IPS-18a (cell line): Measurements from ENCODE around the gene CXCL6.
A peak's percentile ranks its signal among the peaks of the same experiment; 100 is the strongest.

Source experiments
- H3K27ac ChIP-seq: one replicate; pipeline ENCODE4 v1.5.1; 2013; ENCODE audit warnings: low read length
- H3K27me3 ChIP-seq: one replicate; pipeline ENCODE4 v1.6.1; 2013; ENCODE audit warnings: mild to moderate bottlenecking, low read length; ENCODE audit not compliant: control insufficient read depth, insufficient read depth
- H3K36me3 ChIP-seq: one replicate; pipeline ENCODE4 v1.6.1; 2013; ENCODE audit warnings: low read depth, low read length; ENCODE audit not compliant: control insufficient read depth
- H3K4me1 ChIP-seq: one replicate; pipeline ENCODE4 v1.6.1; 2013; ENCODE audit warnings: low read depth, low read length; ENCODE audit not compliant: control insufficient read depth
- H3K4me3 ChIP-seq: one replicate; pipeline ENCODE4 v1.5.1; 2013; ENCODE audit warnings: low read length
- H3K9ac ChIP-seq: one replicate; pipeline ENCODE4 v1.6.1; 2013; ENCODE audit warnings: mild to moderate bottlenecking, low read length, moderate library complexity
- H3K9me3 ChIP-seq: one replicate; pipeline ENCODE4 v1.6.1; 2013; ENCODE audit warnings: low read depth, low read length; ENCODE audit not compliant: control insufficient read depth

The CXCL6 gene

DNA sequence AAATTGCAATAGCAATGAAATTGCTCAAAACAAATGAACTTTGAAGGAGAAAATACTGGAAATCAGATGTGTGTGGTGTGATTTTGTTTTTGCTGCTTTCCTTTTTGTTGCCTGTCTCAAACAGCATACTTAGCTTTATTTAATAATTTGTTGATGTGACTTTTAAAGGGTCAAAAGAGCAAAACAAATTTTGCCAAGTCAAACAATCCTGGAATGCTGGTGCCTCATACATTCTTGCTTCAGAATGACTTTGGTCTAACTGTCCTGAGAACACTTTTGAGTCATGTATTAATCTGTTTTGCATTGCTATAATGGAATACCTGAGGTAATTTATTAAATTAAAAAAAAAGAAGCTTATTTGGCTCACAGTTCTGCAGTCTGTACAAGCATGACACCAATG, 20.0 kb downstream of the CXCL6 start:
- H3K27ac ChIP-seq, result no peak overlapping the region
- no peaks in the 10 kb centered on the region for H3K27me3 ChIP-seq
- H3K9ac ChIP-seq, result no peak overlapping the region
- no peaks in the 10 kb centered on the region for H3K4me1 ChIP-seq
- H3K4me3 ChIP-seq, result no peak overlapping the region
- H3K9me3 ChIP-seq, result no peaks in the 10 kb centered on the region
- H3K36me3 ChIP-seq, result no peaks in the 10 kb centered on the region

DNA sequence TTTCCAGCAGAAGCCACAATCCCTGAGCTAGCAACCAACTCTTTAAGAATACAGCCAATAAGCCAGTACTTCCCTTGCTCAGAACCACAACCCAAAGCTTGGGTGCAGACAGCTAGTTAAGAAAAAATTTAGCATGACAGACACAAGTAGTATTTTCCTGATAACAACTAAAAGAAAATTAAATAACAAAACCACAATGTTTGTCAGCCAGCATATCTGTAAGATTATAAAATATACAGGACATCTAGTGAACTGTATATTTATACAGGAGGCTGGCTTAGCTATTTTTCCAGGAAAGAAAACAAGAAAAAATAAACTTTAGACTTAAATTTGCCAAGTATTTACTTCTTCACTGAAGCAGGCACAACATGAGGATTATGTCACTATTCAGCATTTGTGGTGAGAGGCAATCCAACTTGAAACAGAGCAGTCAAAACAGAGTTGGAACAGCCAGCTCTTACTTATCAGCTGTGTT, 23.2 kb downstream of the CXCL6 start:
- no peaks in the 10 kb centered on the region for H3K27me3 ChIP-seq
- H3K9me3 ChIP-seq, result no peaks in the 10 kb centered on the region
- H3K9ac ChIP-seq, result no peak overlapping the region
- H3K4me1 ChIP-seq, result no peaks in the 10 kb centered on the region
- no peak overlapping the region for H3K4me3 ChIP-seq
- H3K27ac ChIP-seq, result no peak overlapping the region
- no peaks in the 10 kb centered on the region for H3K36me3 ChIP-seq

DNA sequence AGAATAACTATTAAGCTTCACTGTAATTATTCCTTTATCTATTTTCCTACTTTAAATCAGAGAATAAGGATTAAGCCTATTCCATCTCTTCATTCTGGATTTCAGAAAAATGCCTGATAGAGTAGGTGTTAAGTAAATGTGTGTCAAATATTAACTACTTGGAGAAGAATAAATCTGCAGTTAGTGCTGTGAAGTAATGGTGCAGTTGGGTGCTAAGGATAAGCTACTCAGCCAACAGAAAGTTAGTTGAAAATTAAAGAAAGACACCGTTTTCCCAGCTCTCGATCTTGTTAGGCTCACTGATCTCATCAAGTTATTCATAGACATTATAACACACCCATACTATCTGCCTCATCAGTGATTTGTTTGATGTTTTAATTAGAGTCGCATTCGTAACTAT, 23.7 kb downstream of the CXCL6 start:
- H3K4me1 ChIP-seq, result no peaks in the 10 kb centered on the region
- no peaks in the 10 kb centered on the region for H3K27me3 ChIP-seq
- H3K9me3 ChIP-seq, result no peaks in the 10 kb centered on the region
- no peak overlapping the region for H3K9ac ChIP-seq
- H3K4me3 ChIP-seq, result no peak overlapping the region
- no peak overlapping the region for H3K27ac ChIP-seq
- H3K36me3 ChIP-seq, result no peaks in the 10 kb centered on the region

DNA sequence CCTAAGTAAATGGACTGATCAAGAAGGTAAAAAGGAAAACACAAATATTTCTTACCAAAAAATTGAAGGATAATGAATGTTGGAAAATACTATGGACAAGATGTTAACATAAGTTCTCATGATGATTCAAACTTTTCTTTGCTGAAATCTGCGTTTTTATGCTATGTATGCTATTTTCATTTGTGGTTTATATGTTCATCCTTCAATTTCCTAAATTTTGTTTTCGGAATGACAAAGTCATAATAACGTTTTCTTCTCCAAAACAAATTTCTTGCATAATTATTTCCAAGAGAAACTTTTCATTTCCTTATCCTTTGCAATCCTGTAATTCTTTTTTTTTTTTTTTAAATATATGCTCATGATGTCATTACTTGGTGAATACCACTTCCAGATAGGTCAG, 24.4 kb downstream of the CXCL6 start:
- no peaks in the 10 kb centered on the region for H3K27me3 ChIP-seq
- no peaks in the 10 kb centered on the region for H3K4me1 ChIP-seq
- H3K4me3 ChIP-seq, result no peak overlapping the region
- H3K9me3 ChIP-seq, result no peaks in the 10 kb centered on the region
- H3K9ac ChIP-seq, result no peak overlapping the region
- H3K36me3 ChIP-seq, result no peaks in the 10 kb centered on the region
- no peak overlapping the region for H3K27ac ChIP-seq

DNA sequence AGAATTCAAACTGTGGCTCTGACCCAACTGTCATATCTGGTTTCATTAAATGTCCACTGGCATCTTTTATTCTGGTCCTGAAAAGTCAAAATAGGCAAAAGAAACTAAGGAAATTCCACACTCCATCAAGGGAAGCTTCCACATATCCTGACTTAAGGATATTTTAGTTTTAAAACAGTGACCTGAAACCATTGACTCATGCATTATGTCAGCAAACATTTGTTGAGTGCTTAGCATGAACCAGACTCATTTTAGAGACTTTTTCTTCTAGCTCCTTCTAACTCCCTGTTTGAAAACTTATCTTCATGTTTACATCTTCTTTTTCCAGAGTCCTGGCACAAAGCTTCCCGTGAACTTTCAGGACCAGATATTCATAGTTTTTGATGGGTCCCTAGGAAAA, 25.8 kb downstream of the CXCL6 start:
- H3K27me3 ChIP-seq, result no peaks in the 10 kb centered on the region
- no peaks in the 10 kb centered on the region for H3K9me3 ChIP-seq
- H3K4me3 ChIP-seq, result no peak overlapping the region
- H3K9ac ChIP-seq, result no peak overlapping the region
- H3K27ac ChIP-seq, result no peak overlapping the region
- H3K4me1 ChIP-seq, result no peaks in the 10 kb centered on the region
- H3K36me3 ChIP-seq, result no peaks in the 10 kb centered on the region

DNA sequence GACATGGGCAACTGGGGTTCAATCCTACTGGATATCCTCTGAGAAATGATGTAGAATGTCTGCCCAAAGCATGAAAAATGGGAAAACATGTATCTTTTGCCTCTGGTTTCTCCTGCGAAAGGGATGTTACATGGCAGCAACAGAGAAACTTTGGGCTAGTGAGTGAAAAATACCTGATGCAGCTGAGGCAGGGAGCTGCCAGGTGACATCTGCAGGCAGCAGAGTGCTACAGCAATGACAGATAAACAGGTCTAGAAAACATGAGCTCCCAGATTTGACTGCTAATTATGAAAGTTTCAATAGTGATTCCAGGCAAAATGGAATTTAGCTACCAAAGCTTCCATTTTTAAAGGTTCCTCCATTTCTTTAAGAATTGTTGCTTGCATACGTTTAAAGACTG, 27.9 kb downstream of the CXCL6 start:
- no peak overlapping the region for H3K27ac ChIP-seq
- H3K36me3 ChIP-seq, result no peaks in the 10 kb centered on the region
- H3K9me3 ChIP-seq, result no peaks in the 10 kb centered on the region
- H3K4me1 ChIP-seq, result peaks cover 9% of the 10 kb centered on the region
- no peak overlapping the region for H3K9ac ChIP-seq
- H3K4me3 ChIP-seq, result no peak overlapping the region
- peaks cover 15% of the 10 kb centered on the region for H3K27me3 ChIP-seq

DNA sequence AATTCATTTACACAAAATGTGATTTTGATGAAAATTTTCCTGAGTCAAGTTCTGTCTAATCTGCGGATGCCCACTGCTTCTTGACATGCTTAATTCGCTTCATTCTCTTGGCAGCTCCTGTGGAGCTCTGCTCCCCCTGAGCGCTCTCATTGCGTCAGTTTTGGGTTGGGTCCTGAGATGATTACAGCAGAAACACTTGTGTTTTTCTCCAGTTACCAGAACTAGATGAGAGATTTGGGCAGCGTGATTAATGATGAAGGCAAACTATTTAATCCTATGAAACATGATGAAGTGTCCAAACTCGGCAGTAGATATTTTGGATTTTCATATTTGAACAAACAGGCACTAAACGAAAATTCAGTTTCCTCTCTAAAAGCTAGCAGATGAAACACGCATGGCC, 28.5 kb downstream of the CXCL6 start:
- Histone ChIP-seq H3K4me3 (no peak overlapping the region), H3K36me3 (no peaks in the 10 kb centered on the region), H3K4me1 (peaks cover 9% of the 10 kb centered on the region), H3K9ac (no peak overlapping the region), H3K27ac (no peak overlapping the region), H3K27me3 (peaks cover 21% of the 10 kb centered on the region), H3K9me3 (no peaks in the 10 kb centered on the region)

DNA sequence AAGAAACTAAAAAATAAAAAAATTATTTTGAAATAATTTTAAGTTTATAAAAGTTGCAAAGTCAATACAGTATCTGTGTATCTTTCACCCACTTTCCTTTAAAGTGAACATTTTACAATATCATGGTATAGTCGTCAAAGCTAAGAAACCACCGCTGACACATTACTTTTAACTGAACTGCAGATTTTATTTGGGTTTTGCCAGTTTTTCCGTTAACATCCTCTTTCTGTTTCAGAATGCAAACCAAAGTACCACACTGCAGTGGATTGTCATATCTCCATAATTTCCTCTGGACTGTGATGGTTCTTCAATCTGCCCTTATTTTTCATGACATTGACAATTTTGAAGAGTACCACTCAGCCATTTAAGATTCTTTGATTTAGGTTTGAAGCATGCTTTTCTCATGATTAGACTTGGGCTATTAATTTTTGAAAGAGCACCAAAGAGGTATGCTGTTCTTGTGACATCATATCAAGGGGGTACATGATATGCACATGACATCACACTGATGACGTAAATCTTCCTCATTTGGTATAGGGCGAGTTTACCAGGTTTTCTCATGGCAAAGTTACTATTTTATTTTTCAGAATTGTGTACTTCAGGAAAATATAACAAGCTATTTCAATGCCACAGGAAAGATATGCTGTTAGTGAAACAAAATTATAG, 29.1 kb downstream of the CXCL6 start:
- peaks cover 25% of the 10 kb centered on the region for H3K27me3 ChIP-seq
- H3K9me3 ChIP-seq, result no peaks in the 10 kb centered on the region
- no peak overlapping the region for H3K4me3 ChIP-seq
- H3K9ac ChIP-seq, result no peak overlapping the region
- no peaks in the 10 kb centered on the region for H3K36me3 ChIP-seq
- H3K27ac ChIP-seq, result no peak overlapping the region
- H3K4me1 ChIP-seq, result peaks cover 9% of the 10 kb centered on the region

DNA sequence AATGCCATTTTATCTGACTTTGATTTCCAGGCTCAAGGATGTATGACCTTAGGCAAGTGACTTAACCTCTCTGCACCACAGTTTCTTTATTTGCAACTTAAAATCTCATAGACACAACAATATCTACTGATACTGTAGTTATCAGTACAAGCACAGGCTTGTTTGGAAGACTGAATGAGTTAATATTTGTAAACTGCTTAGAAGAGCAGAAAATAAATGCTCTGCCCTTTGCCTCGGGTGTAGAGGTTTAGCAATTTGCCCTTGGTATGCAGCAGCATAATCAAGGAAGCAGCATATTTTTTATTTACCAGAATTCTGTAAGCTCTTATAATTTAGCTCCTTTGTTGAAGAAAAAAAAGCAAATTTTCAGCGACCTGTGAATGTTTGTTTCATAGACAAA, 29.8 kb downstream of the CXCL6 start:
- Histone ChIP-seq H3K27ac (no peak overlapping the region), H3K27me3 (peaks cover 25% of the 10 kb centered on the region), H3K4me3 (no peak overlapping the region), H3K36me3 (no peaks in the 10 kb centered on the region), H3K9me3 (no peaks in the 10 kb centered on the region), H3K4me1 (peaks cover 9% of the 10 kb centered on the region), H3K9ac (no peak overlapping the region)

DNA sequence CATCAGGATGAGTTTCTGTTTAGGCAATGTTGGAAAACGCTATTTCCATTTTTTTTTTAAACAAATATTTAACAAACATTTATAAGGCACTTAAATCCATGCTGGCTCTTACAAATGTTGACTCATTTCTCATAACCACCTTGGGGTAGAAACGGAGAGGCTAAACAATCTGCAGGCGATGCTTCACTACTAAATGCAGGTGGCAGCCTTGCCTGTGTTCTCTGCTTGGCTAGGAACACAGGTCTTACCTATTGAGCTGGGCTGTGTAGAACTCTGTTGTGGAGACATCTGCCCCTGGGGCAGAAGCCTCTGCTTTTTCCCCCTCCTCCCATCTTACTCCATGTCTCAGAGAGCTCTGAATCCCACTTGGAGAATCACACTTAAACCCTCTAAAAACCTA, 31.3 kb downstream of the CXCL6 start:
- Histone ChIP-seq H3K36me3 (no peaks in the 10 kb centered on the region), H3K4me1 (peaks cover 9% of the 10 kb centered on the region), H3K9ac (no peak overlapping the region), H3K27me3 (peaks cover 25% of the 10 kb centered on the region), H3K9me3 (no peaks in the 10 kb centered on the region), H3K4me3 (no peak overlapping the region), H3K27ac (no peak overlapping the region)

DNA sequence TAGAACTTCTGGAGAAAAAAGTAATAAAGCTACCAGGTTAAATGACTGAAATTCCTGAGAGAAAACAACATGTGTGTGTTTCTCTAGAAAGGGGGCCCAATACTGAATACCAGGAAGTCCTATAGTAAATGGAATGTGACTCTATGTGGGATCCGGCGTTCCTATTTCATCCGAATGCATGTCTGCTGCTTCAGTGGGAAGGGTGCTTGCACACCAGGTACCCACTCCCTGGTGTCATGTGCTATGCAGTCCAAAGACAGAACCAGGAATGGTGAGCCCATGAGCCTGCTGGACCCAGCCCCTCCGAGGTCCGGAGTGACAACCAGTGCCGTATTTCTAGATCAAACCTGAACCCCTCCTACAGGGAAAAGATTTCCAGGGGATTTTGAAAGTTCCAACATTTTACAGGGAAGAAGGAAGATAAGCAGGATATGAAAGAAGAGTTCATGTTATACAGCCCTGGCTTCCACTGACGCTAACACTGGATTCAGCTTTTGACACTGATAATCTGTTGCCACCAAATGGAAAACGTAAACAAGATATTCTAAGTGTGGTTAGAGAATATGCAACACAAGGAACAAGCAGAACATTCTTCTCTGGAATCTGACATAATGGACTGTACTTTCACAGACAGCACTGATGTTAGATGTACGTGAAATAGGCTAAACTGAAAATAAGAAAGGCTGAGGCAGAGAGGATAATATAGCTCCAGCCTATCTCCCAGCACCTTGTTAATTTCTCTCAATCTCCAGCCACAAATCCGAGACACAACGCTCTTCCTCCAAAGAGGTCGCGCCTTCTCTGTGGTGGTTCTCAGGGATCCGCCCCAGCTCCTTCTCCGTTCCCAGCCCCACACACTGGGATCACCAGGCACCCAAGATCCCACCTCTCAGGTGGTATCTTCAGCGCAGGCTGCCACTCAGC, 32.0 kb downstream of the CXCL6 start:
- Histone ChIP-seq H3K27me3 (peaks cover 25% of the 10 kb centered on the region), H3K9ac (no peak overlapping the region), H3K27ac (no peak overlapping the region), H3K9me3 (no peaks in the 10 kb centered on the region), H3K4me1 (peaks cover 9% of the 10 kb centered on the region), H3K4me3 (peak overlapping the region; percentile 49), H3K36me3 (no peaks in the 10 kb centered on the region)
